ENCODE data around the gene RPL23. TPM values are rescaled to one million over a fixed set of nuclear protein-coding genes. Genes with fewer than 3 reads are reported as not detected.

Gene RPL23
- total RNA-seq, result 1,000 to 10,000 TPM in 1 of 9 donors, 100 to 1,000 TPM in 8; 698 to 1,018 (median 826) TPM
- polyA plus RNA-seq, result 1,000 to 10,000 TPM; 1,964 to 2,300 TPM
- long read RNA-seq, donor 1, transcript RPL23-210 (2 exons, 429 nt), result minor isoform, 6 of 70 reads
- long read RNA-seq, donor 1, transcript RPL23-206 (5 exons, 2,821 nt), result major isoform, 41 of 70 reads
- long read RNA-seq, donor 1, partial matches to known transcripts, result 22 of 70 reads
- long read RNA-seq, donor 1, other reads (novel, unspliced or antisense), result 1 of 70 reads
- long read RNA-seq, donor 2, transcript RPL23-206 (5 exons, 2,821 nt), result major isoform, 46 of 68 reads
- long read RNA-seq, donor 2, partial matches to known transcripts, result 17 of 68 reads
- long read RNA-seq, donor 2, other reads (novel, unspliced or antisense), result 2 of 68 reads
- long read RNA-seq, donor 3, transcript RPL23-206 (5 exons, 2,821 nt), result major isoform, 34 of 76 reads
- long read RNA-seq, donor 3, partial matches to known transcripts, result 39 of 76 reads
- long read RNA-seq, donor 3, other reads (novel, unspliced or antisense), result 0 of 76 reads

DNA sequence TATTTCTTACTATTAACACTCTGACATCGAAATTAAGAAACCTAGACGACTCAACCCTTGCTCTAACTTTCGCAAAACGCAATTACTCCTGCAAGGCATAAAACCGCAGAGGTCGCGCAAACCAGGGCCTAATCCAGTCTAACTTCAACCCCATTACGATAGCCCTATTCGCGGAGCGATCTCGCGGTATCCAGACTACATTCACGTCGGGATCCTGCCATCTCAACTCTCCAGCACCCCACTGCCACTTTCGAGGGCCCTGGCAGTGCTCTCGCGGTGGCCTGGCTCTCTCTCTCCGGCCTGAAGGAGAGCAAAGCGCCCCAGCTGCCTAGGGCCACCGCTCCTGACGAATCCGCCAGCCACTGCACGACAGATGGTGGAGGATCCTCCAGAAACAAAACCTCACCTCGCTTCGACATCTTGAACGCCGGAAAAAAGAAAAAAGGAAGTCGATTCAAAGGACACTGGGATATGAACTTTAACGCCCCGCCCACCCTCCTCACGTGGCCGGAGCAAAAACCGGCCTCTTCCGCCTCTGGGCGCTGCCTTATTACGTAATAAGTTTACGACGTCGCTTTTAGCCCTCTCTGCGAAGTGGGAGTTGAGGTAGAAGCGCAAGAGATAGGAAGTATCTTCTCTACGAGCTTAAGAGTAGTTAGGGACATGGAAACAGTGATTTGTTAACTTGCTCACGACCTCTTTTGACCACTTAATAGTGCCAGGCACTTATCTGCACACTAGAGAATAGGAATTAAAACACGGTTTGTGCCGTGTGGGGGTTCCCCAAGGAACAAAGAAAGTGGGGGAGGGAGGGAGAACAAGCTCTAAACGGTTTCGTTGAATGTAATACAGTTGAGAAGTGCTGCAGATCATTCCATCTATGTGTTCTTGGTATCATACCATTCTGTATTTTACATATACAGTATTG is at the start of gene RPL23:
RPL23 (minus strand) TSS at position 430 of the 928 bp plus-strand sequence; CDS start at position 419, 11 bp downstream.
- Histone ChIP-seq H3K4me1 (peaks cover 9 to 33% (median 26%) of the 10 kb centered on the region in 12 donors), H3K9me3 (no peaks in the 10 kb centered on the region), H3K36me3 (peaks cover 0 to 45% (median 42%) of the 10 kb centered on the region in 9 donors), H3K27ac (peak within 1 kb of the TSS; percentile 82 to 97 (median 93)), H3K27me3 (no peaks in the 10 kb centered on the region), H3K4me3 (peak within 1 kb of the TSS; percentile 48 to 82 (median 70))
- TF ChIP-seq, protein P1, sequence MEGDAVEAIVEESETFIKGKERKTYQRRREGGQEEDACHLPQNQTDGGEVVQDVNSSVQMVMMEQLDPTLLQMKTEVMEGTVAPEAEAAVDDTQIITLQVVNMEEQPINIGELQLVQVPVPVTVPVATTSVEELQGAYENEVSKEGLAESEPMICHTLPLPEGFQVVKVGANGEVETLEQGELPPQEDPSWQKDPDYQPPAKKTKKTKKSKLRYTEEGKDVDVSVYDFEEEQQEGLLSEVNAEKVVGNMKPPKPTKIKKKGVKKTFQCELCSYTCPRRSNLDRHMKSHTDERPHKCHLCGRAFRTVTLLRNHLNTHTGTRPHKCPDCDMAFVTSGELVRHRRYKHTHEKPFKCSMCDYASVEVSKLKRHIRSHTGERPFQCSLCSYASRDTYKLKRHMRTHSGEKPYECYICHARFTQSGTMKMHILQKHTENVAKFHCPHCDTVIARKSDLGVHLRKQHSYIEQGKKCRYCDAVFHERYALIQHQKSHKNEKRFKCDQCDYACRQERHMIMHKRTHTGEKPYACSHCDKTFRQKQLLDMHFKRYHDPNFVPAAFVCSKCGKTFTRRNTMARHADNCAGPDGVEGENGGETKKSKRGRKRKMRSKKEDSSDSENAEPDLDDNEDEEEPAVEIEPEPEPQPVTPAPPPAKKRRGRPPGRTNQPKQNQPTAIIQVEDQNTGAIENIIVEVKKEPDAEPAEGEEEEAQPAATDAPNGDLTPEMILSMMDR (IDR thresholded peaks at IDR 0.05), result no peak
- peak in 1 of 2 donors; percentile 84 for TF ChIP-seq POLR2A (IDR thresholded peaks at IDR 0.05)
- DNase-seq, result peak; percentile 93 to 97 (median 96)
- intact Hi-C loops (cut with DNase I), result loop anchor here in 5 of 10 donors (1.0 to 5.0 kb wide), 5 partner anchors 16 to 101 kb away; partner anchors contain the start of genes CWC25 (in 5 of the 5) and PSMB3 (in 1 of the 5)
- peak; percentile 96 to 98 (median 97) for ATAC-seq
- WGBS, 4 donors, result 0 to 1% (median 0%) methylated on average over 46 to 48 of the region's 48 CpGs

DNA sequence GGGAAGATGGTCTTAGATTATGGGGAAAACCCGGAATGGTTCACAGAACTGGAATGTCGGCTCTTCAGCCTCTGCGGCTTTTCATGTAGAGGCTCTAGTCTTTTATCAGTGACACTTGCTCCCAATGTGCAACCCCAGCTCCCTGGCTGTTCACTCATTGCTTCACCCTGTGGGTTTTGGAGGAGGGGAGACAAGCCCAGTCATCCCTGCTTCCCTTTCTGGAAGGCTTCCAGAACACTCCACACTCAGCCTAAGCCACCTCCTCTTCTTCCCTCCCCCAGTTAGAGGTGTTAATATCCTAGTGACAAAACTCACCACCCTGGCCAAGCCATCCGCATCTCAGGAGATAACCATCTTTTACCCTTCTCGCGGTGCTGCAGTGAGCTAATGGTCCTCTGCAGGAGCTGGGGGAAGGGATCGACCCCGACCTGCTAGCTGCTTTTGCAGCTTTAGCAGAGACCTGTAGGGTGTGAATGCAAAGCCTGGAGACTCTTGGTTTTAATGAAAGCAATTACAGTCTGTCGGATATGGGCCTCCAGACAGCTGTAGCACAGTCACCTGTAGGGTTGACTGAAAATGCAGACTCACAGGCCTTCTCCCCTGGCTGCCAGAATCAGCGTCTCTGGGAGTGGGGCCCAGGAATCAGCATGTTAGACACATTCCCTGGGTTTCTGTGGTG is 47.6 kb upstream of the RPL23 start:
- no peak for TF ChIP-seq POLR2A (IDR thresholded peaks at IDR 0.05)
- TF ChIP-seq, protein P1 (IDR thresholded peaks at IDR 0.05), result no peak
- peaks cover 0 to 66% (median 42%) of the 10 kb centered on the region in 9 donors for H3K36me3 ChIP-seq
- DNase-seq (peak in 2 of 5 donors; percentile 66 to 76), ATAC-seq (peak; percentile 5 to 70 (median 38))
- intact Hi-C loops (cut with DNase I), result no loop called here
- H3K27me3 ChIP-seq, result no peaks in the 10 kb centered on the region
- H3K27ac ChIP-seq, result peak overlapping the region; percentile 7 to 85 (median 55)
- H3K9me3 ChIP-seq, result no peaks in the 10 kb centered on the region
- peak overlapping the region in 1 of 12 donors; percentile 2 for H3K4me3 ChIP-seq
- 21 to 32% (median 29%) methylated on average over 8 to 10 of the region's 10 CpGs for WGBS, 4 donors
- peaks cover 19 to 90% (median 69%) of the 10 kb centered on the region in 12 donors for H3K4me1 ChIP-seq

DNA sequence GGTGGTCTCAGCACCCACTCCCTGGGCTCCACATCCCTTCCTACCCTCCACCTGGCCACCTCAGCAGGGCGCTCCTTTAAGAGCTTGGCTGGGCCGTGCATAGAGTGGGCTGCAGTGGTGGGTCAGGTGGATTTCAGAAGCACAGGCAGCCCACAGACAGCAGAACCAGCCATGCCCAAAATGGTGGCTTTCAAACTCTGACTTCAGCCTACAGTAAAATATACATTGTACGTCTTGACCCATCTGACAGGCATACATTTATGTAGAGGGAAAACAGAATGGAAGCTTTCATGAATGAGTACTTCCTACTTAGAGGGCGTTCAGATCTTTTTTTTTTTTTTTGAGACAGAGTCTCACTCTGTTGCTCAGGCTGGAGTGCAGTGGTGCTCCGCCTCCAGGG is 45.9 kb upstream of the RPL23 start:
- no peaks in the 10 kb centered on the region for H3K9me3 ChIP-seq
- 83 to 99% (median 86%) methylated on average over 5 of the region's 5 CpGs for WGBS, 4 donors
- ATAC-seq, result no peak
- no peaks in the 10 kb centered on the region for H3K27me3 ChIP-seq
- H3K4me1 ChIP-seq, result peaks cover 19 to 90% (median 77%) of the 10 kb centered on the region in 12 donors
- H3K4me3 ChIP-seq, result peak overlapping the region in 1 of 12 donors; percentile 33
- peaks cover 0 to 68% (median 40%) of the 10 kb centered on the region in 9 donors for H3K36me3 ChIP-seq
- intact Hi-C loops (cut with DNase I), result no loop called here
- TF ChIP-seq, protein P1 (IDR thresholded peaks at IDR 0.05), result no peak
- TF ChIP-seq POLR2A (IDR thresholded peaks at IDR 0.05), result no peak
- no peak for DNase-seq
- H3K27ac ChIP-seq, result peak overlapping the region in 11 of 12 donors; percentile 52 to 85 (median 78)
